Measurements from ENCODE around the gene YOD1. TPM values are rescaled to one million over a fixed set of nuclear protein-coding genes. Genes with fewer than 3 reads are reported as not detected.

Gene YOD1
- polyA plus RNA-seq, 6 donors from 2014 or later, result 1.3 to 3.5 (median 1.8) TPM

- Mint-ChIP-seq H3K36me3 (no peaks in the 10 kb centered on the region), H3K27me3 (peaks cover 0 to 5% (median 0%) of the 10 kb centered on the region in 3 donors), H3K9me3 (no peaks in the 10 kb centered on the region), H3K4me3 (no peak overlapping the region), H3K27ac (no peak overlapping the region), H3K4me1 (no peaks in the 10 kb centered on the region)
- ATAC-seq (ENCODE audit: low read depth in 2 of 2) (no peak), DNase-seq (no peak)
These were observed 52.2 kb downstream of the YOD1 start for GRCh38 chr1:206998816-206999215.

Other genes starting within 250 kb of the YOD1 start
- gene IL20, start 185.6 kb downstream of the YOD1 start, polyA plus RNA-seq (ENCODE audit: low read depth in 6 of 6), result not detected
- 10 to 100 TPM; 44.1 to 94.5 (median 57.5) TPM for gene IL24, start 153.8 kb downstream of the YOD1 start, polyA plus RNA-seq (ENCODE audit: low read depth in 6 of 6)
- 1,000 to 10,000 TPM; 1,550 to 2,548 (median 1,723) TPM for gene FCMR, start 129.3 kb downstream of the YOD1 start, polyA plus RNA-seq (ENCODE audit: low read depth in 6 of 6)
- gene PIGR, start 104.7 kb downstream of the YOD1 start, polyA plus RNA-seq (ENCODE audit: low read depth in 6 of 6), result under 1 TPM; 0.05 to 0.84 (median 0.64) TPM
- gene FCAMR, start 80.7 kb downstream of the YOD1 start, polyA plus RNA-seq (ENCODE audit: low read depth in 6 of 6), result not detected
- 1 to 10 TPM in 1 of 6 donors, under 1 TPM in 3, not detected in 2; 0.08 to 2.3 (median 0.12) TPM for gene C1orf116, start 18.5 kb downstream of the YOD1 start, polyA plus RNA-seq (ENCODE audit: low read depth in 6 of 6)
- 1 to 10 TPM; 2.5 to 8.2 (median 6.1) TPM for gene PFKFB2, start 2.1 kb upstream of the YOD1 start, polyA plus RNA-seq (ENCODE audit: low read depth in 6 of 6)
- under 1 TPM in 1 of 6 donors, not detected in 5; 0.23 TPM for gene C4BPB, start 37.7 kb upstream of the YOD1 start, polyA plus RNA-seq (ENCODE audit: low read depth in 6 of 6)
- gene C4BPA, start 53.0 kb upstream of the YOD1 start, polyA plus RNA-seq (ENCODE audit: low read depth in 6 of 6), result not detected

Measured in naive B cell (primary cell).